Activated CD4-positive, alpha-beta T cell treated with anti-CD3 and anti-CD28 coated beads, Interleukin-2, Interleukin-4, amounts not matched to agents 100 ng/mL and 50 ng/mL, durations not matched to agents 16 hours and 8 hours (primary cell): ENCODE measurements around the gene STAG2.
"Not testable (repeated sequence)": the region's sequence is repeated elsewhere in the genome, so short reads cannot be mapped to it uniquely, and the experiment has no call there.

ENCODE experiments used
- DNase-seq: peaks from one replicate; pipeline ENCODE4 v3.0.0-alpha.2; 2020; ENCODE audit warnings: low spot score

Gene STAG2

DNA sequence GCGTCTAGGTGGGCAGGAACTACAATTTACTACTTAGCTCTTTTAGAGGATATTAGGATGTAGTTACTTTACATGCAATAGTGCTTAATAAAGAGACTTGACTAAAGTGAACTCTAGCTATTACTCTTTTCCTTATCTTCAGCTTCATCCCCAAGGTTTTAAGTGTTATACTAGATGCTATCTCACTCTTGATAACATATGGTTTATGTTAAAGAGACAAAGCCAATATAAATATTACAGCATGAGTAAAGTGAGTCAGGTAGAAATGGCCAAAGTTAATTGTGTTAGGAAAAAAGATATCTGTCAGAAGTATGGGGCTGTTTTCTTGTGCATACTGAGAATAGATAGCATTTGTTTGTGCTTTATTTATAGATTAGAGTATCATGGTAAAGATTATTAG, 80.5 kb downstream of the STAG2 start:
- no peak for DNase-seq

DNA sequence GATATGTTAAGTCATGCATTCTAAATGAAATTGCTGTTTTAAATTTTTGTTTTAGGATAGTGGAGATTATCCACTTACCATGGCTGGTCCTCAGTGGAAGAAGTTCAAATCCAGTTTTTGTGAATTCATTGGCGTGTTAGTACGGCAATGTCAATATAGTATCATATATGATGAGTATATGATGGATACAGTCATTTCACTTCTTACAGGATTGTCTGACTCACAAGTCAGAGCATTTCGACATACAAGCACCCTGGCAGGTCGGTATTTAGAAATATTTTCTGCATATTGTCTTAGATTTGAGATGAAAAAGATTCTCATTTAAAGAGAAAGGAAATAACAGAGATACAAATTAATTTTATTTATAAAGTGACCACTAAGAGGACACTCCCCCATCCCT, 83.6 kb downstream of the STAG2 start:
- peak; percentile 4 for DNase-seq

DNA sequence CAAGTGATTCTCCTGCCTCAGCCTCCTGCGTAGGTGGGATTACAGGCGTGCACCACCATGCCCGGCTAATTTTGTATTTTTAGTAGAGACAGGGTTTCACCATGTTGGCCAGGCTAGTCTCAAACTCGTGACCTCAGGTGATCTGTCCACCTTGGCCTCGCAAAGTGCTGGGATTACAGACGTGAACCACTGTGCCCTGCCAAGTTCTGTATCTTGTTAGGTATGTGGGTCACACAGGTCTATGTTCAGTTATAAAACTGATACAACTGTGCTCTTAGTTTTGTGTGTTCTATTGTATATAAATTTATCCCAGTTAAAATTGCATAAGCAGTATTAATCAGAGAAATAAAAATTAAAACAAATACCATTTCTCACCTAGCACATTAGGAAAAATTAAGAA, 122.9 kb downstream of the STAG2 start:
- not testable (repeated sequence) for DNase-seq

DNA sequence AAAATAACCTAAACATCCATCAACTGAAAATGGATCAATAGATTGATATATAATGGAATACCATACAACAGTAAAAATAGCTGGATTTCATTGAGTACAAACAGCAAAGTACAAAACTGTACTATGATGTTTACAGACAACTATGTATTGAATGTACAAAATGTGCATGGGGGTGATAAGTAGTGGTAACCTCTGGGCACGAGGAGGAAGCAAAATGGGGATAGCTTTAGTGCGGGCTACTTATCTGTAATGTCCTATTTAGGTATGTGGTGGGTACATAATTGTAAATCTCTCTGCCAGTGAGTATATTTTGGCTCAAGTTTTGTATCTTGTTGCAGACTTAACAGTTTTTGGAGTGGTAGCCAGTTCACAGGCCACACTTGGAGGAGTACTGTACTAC, 123.6 kb downstream of the STAG2 start:
- DNase-seq = no peak

DNA sequence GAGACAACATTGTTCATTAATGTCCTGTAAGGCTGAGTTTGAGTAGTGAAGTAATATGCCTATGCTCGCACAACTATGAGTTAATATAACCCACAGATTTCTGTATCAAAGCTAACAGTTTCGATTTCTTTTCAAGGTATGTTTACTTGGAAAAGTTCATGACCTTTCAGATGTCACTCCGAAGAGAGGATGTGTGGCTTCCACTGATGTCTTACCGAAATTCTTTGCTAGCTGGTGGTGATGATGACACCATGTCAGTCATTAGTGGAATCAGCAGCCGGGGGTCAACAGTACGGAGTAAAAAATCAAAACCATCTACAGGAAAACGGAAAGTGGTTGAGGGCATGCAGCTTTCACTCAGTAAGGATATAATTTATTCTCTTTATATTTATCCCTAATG, 124.9 kb downstream of the STAG2 start:
- peak; percentile 59 for DNase-seq

DNA sequence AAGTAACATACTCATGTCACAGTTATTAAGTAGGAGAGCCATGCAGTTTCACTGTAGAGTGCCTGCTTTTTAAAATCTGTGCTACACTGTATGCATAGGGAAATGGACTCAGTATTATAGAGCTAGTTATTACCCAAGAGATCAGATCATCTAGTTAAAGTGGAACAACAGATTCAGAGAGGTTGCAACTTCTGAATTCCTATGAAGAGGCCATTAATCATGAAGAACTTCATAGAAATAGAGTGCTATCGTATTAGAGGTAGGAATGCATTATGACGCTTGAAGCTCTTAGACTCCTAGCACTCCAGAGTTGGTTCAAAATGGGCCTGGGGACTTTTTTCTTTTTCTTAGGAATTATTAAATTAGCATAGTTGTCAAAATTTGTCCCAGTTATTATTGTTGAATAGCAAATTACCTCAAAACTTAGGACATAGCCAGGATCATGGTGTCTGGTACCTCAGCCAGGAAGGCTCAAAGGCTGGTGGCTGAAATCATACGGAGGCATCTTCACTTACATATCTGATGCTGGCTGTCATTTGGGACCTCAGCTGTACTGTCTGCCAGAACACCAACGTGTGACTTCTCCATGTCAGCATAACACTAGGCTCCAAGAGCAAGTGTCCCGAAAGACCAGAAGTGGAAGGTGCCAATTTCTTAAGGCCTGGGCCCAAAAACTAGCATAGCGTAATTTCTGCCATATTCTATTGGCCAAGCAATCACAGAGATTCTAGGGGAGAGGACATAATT, 125.7 kb downstream of the STAG2 start:
- DNase-seq = no peak

DNA sequence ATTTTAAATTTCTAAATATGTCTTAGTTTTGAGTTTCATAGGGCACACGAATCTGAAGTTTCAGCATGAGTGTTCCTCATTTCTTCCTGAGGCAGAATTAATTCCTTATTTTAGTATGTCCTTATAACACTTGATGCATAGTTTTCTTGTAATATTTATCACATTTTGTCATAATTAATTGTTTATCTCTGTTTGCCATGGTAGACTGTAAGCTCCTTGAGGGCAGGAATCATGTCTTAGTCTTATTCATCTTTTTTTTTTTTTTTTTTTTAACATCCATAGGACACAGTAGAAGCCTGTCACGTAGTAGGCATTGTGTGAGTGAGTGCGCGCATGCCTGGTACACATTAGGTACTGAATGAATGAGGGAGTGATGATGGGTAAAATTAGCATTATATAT, 131.7 kb downstream of the STAG2 start:
- no peak for DNase-seq

DNA sequence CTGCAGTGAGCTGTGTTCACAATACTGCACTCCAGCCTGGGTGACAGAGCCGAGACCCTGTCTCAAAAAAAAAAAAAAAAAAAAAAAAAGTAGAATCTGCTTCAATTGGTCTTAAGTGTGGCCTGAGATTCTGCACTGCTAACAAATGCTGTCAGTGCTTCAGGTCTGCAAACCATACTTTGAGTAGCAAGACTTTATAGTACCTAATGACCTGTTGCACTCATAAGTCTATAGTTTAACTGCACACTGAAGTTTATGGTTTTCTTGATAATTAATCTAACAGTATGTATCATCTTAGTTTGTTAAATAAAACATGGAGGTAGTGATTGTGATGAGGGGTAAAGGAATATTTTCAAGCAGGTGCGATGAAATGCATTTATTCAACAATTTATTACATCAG, 135.6 kb downstream of the STAG2 start:
- no peak for DNase-seq

DNA sequence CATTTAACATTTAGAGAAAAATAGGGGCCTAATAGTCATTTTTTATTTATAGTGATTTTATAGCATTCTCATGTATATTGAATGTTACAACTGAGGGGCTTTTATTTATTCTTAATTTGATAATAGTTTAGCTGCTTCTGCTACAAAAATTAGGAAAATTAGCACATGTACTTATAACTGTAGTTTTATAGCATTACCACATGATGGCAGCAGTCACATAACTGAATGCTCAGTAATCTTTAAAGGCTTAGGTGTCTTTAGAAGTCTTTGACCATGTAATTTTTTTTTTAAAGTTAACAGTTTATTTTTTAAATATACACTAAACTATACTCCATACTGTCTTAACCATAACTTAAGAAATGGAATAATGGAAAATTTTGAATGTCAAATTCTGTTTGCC, 136.6 kb downstream of the STAG2 start:
- DNase-seq = peak; percentile 36

DNA sequence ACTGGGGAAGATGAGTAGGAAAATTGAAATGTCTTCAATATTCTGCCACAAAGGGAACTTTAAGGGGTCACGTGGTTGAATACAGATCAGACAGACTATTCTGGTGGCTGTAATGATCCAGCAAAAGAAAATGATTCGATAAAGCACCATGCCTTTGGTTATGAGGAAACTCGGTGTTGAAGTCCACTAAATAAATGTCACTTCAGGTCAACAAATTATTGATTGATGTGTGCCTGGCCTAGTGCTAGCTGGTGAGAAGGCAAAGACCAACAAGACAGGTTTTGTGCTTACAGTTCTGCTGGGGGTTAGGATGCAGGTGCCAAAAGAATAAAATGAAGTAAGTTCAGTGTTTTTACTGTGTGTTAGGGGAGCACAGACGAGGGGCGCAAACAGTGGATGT, 142.5 kb downstream of the STAG2 start:
- no peak for DNase-seq

DNA sequence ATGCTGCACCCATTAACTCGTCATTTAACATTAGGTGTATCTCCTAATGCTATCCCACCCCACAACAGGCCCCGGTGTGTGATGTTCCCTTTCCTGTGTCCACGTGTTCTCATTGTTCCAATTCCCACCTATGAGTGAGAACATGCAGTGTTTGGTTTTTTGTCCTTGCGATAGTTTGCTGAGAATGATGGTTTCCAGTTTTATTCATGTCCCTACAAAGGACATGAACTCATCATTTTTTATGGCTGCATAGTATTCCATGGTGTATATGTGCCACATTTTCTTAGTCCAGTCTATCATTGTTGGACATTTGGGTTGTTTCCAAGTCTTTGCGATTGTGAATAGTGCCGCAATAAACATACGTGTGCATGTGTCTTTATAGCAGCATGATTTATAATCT, 143.0 kb downstream of the STAG2 start:
- DNase-seq = not testable (repeated sequence)

DNA sequence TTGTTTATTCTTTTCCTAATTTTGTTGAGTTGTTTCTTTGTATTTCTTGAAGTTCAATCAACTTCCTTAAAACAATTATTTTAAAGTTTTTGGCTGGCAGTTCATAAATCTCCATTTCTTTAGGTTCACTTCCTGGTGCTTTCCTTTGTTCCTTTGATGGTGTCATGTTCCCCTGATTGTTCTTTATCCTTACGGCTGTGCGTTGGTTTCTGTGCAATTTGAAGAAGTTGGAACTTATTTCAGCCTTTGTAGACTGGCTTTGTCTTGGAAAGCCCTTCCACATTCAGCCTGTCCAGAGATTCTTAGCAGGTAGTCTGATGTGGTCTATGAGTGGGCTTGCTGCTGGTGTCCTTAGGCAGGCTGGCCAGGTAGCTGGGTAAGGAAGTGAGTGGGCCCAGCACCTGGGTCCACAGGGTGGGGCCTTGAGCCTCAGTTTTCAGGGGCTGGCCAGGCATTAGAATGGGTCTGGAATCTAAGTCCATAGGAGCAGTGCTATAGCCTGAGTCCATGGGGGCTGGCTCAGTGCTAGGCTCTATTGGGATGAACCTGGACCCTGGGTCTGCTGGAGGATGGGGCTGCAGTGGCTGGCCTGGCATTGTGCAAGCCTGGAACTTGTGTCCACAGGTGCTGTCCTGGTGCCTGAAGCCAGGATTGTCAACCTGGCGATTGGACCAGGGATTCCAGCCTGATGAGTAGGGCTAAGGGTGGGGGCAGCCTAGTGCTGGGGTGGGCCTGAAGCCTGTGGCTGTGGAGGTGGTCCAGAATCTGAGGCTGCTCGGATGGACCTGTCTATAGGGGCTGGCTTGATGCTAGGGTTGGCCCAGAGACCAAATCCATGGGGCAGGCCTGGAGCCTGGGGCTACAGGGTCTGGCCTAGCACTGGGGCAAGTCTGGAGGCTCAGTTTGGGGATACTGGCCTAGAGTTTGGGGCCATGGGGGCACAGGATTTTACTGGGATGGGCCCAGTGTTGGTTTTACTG, 152.4 kb downstream of the STAG2 start:
- DNase-seq = no peak

DNA sequence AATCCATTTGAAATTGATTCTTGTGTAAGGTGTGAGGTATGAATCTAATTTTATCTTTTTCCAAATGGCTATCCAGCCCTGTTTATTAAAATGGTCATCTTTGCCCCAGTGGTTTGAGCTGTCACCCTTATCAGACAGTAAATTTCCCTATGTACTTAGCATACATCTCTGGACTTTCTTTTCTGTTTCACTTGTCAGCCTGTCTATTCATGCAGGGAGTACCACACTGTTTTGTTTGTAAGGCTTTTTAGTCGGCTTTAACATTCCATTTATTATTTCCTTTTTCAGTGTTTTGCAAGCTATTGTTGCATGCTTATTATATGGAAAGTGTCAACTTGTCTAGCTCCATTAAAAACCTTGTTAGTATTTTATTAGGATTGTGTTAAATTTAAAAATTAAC, 155.8 kb downstream of the STAG2 start:
- no peak for DNase-seq

DNA sequence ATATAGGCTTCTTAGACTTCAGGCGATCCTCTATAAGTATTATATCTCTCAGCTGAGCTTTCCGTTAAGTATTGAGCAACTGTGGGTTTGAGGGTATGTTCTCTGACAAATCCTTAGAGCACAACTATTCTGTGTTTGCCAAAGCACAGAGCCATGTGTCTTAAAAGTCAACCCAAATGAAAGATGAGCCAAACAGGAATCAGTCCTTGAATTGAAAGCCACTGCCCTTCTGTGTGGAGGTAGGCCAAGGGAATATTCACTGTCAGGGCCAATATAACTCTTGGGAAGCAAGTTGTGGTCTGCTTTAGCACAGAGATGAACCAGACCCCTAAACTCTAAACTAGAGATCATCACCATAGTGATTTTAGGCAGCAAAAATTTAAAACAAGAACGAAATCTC, 164.0 kb downstream of the STAG2 start:
- no peak for DNase-seq

DNA sequence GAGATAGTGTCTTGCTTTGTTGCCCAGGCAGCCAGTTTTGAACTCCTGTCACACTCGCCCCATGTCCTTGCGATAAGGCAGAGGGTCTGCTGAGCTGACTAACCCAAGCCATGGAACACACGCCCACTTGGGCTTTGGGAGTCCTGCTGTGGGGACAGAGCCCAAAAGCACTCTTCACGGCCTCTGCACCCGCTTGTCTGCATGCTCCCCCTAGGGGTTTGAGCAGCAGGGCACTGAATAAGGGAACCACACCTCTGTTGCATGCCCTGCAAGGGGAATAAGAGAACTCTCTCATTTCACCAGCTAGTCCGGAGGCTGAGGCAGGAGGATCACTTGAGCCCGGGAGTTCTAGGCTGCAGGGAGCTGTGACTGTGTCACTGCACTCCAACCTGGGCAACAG, 166.0 kb downstream of the STAG2 start:
- DNase-seq = no peak

DNA sequence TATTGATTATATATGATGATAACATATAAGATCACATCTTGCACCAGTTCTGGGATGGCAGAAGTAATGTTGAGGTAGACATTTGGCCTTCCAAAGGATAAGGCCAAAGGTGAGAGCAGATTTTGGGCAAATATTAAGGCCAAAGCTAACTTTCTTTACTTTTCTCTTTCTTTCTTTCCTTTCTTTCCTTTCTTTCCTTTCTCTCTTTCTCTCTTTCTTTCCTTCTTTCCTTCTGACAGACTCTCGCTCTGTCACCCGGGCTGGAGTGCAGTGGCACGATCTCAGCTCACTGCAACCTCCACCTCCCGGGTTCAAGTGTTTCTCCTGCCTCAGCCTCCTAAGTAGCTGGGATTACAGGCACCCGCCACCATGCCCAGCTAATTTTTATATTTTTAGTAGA, 170.9 kb downstream of the STAG2 start:
- DNase-seq = not testable (repeated sequence)

DNA sequence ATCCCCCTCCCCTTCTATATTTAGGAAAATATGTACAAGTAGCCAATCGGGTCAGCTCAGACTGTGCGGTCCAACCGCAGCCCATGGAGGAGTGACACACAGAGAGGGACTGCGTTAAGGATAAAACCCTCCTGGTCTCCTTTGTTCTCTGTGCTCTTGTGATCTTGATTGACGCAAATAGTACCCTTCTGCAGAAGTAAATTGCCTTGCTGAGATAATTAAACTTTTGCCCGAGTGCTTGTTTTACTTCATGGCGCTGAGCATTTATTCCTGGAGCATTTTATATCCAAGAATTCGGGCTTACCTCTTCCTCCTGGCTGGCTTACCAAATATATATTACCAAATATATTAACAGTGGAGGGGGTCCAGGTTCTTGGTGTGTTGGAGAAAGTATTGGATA, 184.2 kb downstream of the STAG2 start:
- DNase-seq = no peak

DNA sequence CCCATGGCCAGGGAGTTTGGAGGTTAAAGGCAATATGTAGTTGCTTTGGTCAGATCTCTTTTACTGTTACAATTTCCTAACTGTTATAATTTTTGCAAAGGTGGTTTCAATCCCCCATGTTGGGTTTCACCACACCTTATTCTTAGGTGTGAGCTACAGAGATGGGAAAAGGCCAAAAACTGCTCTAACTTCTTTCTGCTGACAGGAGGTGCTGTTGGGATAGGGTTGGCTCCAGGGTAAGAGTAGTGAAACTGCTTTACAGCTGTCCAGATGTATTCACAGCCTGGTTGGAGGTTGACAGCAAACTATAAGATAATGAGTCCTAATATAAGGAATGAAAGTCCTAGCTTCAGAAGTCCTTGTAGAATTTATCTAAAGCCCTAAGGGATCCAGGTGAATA, 189.7 kb downstream of the STAG2 start:
- DNase-seq = no peak
